ENCODE measurements around the gene PRR30.
A peak's percentile ranks its signal among the peaks of the same experiment; 100 is the strongest.
"Not testable (repeated sequence)": the region's sequence is repeated elsewhere in the genome, so short reads cannot be mapped to it uniquely, and the experiment has no call there.

PRR30 gene

DNA sequence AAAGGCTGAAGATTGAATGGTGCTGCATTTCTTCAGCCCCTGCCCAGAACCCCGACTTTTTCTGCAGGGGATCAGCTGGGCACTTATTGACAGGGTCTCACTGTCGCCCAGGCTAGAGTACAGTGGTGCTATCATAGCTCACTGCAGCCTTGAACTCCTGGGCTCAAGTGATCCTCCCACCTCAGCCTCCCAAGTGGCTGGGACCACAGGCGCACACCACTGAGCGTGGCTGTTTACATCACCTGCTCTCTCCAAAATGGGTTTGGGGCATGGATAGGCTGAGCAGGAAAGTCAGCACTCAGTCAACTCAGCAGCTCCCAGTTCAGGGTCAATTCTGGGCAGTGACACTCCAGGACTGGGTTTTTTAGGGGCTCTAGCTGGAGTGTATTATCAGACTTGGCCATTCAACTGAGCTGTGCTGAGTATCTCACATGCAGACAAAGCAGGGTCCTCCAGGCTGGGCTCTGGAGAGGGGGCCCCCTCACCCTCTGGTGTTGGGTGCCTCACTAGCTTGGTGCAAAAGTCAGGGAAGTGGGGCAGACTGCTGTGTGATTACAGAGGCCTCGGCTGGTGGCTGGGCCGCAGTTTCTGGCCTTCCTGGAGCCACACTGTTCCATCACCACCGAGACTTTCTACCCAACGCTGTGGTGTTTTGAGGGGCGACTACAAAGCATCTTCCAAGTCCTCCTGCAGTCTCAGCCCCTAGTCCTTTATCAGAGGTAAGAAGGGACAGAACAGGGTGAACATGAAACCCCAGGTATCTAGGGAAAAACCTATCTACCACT lies 11.1 kb downstream of the PRR30 start:
- no peak for DNase-seq

DNA sequence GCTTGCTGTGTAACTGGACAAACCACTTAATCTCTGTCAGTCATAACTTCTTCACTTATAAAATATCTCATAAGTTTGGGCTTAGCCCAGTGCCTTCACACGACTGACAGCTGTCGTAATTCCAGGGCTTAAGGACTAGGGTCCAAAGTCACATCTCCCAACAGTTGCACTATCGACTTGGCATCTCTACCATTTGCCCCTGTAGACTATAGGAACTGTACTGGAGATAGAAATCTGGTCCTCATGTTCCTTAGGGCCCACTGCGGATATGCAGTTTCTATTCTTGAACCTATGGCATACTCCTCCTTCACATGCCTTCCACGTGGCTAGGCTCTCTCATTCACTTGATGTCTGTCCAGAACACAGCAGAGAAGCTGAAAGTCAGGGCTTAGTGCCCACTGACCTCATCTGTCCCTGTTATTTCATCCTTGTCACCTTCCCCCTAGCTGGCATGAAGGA lies 12.9 kb downstream of the PRR30 start:
- no peak for DNase-seq

DNA sequence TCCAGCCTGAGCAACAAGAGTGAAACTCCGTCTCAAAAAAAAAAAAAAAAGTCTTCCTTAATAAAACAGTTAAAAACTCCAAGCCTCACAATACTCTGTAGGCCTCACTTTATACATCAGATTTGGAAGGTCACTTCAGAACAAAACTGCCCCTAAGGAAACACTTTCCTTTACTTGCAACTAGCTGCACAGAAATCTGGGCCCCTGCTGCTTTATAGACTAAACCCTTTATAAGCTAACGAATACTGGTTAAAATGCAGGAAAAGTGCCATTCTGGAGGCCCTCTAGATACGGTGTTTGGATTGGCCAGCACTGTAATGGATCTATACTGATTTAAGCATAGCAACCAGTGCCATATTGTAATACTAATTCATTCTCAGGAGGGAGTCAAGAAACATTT lies 14.1 kb downstream of the PRR30 start:
- DNase-seq, result no peak

DNA sequence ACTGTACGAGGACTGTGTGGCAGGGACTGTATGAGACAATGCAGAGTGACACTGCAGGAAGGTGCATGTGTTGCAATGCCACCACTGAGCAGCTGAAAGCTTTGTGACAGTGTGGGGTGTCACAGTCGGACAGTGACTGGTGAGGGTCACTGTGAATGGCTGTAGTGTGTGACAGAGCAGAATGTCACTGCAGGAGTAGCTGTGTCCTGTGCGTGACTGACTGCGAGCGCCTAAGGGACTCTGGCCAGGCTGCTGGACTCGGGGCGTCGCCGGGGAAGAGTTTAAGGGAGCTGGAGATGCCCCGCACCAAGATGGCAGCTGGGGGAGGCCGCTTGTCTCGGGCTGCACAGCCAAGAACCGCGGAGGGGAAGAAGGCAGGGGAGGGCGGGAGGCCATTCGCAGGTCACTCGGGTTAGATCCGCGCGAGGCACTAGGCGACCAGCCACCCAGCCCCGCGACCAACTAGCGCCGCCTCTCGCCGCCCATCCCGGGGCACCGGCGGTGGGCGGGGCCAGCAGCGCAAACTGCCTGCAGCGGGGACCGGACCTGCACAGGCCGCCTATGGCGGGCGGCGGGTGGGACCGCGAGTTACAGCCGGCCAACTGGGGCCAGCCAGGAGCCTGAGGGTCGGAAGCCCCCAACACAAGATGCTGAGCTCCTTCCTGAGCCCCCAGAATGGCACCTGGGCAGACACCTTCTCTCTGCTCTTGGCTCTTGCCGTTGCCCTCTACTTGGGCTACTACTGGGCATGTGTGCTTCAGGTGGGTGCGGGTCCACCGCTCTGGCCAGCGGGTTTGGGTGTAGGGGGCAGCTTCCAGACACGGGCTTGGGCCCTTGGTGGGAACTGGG lies 15.7 kb downstream of the PRR30 start, which contains the start of gene ABHD1:
TSS of gene ABHD1 (plus strand) at position 514 of the 849 bp plus-strand sequence. CDS start at position 648, 134 bp downstream.
- peak; percentile 49 to 79 (median 52) for DNase-seq

DNA sequence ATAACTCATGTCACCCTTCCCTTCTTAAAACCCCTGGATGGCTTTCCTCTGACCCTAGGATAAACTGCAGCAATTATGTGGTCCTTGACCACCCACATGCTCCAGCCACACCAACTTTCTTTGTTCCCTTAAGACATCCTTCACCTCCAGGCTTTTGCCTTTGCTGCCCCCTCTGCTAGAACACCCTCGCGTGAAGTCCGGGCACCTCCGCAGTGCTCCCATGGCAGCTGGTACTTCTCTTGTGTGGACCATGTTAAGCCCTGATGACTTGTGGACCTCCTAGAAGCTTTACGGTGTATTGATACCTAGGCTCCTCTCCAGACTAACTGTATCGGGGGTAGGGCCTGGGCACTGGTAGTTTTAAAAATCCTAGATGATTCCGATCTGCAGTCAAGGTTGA lies 16.4 kb downstream of the PRR30 start:
- DNase-seq, result no peak

DNA sequence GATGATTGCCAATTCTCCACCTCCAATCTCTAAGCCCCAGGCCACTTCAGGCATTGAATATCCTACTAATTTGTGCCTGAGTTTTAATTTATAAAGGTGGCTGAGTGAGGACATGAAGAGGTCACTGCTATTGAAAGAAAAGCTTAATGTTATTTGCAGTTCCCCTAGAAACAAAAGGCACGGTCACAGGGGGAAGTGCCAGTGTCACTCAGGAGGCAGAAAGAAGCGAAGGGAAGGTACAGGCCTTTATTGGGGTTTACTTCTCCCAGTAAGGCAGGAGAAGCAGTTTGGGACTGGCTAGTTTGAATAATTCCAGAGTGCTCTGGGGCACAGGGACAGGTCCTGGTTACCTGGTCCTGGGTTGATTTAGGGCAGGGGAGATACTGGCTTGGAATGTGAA lies 17.3 kb downstream of the PRR30 start:
- DNase-seq, result peak in 2 of 3 donors; percentile 21 to 22

DNA sequence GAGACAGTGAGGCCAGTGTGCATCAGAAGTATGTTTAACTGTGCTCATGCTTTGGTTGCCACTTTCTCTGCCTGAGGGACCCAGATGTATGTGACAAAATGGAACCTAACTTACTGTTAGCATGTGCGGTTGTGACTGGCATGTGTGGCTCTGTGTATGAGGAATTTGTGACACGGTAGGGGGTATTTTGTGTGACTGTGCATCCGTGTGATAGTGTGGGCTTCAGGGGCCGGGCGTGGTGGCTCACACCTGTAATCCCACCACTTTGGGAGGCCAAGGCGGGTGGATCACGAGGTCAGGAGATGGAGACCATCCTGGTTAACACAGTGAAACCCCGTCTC lies 19.9 kb downstream of the PRR30 start:
- DNase-seq, result not testable (repeated sequence)

DNA sequence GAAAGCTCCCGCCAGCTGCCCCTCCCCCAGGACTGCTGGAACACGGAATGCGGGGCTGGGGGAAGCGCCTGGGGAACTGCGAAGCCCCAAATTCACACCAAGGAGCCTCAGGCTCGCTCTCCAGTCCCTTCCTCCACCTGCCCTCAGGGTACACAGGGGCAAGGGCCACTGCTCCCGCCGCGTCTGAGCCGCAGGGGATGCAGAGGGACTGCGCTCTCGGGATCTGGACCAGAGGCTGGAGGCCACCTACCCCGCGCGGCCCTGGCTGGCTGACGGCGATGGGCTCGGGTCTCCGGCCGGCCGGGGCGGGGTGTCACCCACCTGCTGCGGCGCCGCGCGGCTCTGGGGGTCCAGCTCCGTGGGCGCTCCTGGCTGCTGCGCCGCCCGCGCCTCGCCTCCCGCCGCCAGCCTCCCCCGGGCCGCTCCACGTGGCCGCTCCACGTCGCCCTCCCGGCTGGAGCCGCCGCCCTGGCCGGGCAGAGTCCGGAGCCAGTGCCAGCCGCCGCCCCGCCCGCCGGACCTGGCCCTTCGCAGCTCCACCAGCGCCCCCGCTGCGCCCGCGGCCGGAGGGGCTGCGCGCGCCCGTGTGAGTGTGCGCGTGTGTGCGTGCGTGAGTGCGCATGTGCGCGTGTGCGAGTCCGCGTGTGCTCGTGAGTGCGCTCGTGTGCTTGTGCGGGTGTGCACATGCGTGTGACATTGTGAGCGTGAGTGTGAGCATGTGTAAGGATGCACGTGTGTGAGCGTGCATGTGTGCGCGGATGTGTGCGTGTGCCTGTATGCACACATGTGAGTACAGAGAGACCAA lies 20.5 kb downstream of the PRR30 start, which contains the start of gene CGREF1:
TSS of gene CGREF1 (minus strand) at position 604 of the 805 bp plus-strand sequence. CDS start 14,762 bp downstream, outside the sequence.
- DNase-seq, result peak in 2 of 3 donors; percentile 20 to 43

DNA sequence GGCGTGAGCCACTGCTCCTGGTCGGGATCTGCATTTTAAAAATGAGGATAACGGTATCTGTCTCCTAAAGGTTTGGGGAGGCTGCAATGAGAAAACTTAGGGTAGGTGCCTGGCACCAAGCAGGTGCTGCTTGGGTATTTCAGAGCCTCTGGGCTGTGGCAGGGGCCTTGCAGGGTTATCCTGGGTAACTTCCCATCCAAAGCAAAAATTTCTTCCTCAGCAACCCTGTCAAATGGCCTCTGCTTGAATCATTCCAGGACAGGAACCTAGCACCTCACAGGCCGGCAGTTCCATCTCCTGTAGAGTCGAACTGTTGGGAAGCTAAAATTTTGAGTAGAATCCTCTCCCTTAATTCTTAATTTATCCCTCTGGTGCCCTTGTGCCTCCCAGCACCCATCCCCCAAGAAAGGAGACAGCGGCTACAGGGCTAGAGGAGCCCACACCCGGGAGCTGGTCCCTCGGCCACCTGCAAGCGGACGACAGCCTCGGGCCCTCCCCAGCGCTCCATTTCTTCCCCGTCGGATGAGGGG lies 21.1 kb downstream of the PRR30 start:
- no peak for DNase-seq

DNA sequence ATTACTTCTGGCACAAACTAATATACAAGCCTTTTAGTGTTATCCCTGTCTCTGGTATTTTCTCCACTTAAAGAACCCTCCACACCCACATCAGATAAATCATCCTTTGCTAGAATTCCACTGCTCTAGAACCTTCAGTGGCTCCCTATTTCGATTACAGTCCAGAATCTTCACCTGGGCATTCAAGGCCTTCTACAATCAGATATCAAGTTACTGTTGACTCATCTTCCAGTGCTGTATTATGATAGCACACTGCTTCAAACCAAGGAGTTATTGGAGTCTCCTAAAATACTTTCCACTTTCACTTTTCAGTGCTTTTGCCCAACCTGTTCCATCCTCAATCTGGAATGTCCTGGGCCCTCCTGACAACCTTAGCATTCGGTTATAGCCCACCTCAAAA lies 23.7 kb downstream of the PRR30 start:
- DNase-seq, result no peak

DNA sequence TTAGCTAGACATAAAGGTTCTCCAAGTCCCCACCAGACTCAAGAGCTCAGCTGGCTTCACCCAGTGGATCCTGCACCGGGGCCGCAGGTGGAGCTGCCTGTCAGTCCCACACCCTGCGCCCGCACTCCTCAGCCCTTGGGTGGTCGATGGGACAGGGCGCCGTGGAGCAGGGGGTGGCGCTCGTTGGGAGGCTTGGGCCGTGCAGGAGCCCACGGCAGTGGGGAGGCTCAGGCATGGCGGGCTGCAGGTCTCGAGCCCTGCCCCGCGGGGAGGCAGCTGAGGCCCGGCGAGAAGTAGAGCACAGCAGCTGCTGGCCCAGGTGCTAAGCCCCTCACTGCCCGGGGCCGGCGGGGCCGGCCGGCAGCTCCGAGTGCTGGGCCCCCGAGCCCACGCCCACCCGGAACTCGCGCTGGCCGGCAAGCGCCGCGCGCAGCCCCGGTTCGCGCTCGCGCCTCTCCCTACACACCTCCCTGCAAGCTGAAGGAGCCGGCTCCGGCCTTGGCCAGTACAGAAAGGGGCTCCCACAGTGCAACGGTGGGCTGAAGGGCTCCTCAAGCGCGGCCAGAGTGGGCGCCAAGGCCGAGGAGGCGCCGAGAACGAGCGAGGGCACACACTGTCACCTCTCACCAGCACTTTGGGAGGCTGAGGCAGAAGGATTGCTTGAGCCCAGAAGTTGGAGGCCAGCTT lies 27.7 kb downstream of the PRR30 start:
- DNase-seq, result not testable (repeated sequence)

DNA sequence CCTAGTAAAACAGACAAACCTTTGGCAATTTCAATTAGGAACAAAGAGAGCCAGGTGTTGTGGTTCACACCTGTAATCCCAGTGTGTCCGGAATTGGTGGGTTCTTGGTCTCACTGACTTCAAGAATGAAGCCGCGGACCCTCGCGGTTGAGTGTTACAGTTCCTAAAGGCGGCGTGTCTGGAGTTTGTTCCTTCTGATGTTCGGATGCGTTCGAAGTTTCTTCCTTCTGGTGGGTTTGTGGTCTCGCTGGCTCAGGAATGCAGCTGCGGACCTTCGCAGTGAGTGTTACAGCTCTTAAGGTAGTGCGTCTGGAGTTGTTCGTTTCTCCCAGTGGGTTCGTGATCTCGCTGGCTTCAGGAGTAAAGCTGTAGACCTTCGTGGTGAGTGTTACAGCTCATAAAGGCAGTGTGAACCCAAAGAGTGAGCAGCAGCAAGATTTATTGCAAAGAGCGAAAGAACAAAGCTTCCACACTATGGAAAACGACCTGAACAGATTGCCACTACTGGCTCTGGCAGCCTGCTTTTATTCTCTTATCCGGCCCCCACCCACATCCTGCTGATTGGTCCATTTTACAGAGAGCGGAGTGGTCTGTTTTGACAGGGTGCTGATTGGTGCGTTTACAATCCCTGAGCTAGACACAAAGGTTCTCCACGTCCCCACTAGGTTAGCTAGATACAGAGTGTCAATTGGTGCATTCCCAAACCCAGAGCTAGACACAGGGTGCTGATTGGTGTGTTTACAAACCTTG lies 28.4 kb downstream of the PRR30 start:
- DNase-seq, result not testable (repeated sequence)

DNA sequence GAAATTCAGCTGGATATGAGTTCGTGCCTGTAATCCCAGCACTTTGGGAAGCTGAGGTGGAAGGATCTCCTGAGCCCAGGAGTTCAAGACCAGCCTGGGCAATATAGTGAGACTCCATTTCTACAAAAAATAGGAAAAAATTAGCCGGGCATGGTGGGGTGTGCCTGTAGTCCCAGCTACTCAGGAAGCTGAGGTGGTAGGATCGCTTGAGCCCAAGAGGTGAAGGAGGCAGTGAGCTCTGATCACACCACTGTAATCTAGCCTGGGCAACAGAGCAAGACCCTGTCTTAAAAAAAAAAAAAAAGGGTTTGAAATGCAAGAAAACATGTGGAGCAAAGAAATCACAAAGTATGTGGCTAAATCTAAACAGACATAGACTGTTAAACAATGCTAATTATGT lies 30.1 kb downstream of the PRR30 start:
- no peak for DNase-seq

DNA sequence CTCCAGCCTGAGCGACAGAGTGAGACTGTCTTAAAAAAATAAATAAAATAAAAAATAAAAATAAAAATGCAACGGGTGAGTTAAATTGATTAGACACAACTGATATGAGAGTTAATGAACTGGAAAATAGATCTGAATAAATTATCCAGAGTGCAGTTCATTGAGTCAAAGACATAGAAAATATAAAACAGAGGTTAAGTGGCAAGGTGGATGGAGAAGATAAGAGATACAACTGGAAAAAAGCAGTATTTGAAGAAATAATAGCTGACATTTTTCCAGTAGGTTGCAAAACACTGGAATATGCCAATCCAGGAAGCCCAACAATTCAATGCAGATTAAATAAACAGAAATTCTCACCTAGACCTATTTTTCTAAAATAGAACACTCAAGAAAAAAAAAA lies 31.0 kb downstream of the PRR30 start:
- no peak for DNase-seq

DNA sequence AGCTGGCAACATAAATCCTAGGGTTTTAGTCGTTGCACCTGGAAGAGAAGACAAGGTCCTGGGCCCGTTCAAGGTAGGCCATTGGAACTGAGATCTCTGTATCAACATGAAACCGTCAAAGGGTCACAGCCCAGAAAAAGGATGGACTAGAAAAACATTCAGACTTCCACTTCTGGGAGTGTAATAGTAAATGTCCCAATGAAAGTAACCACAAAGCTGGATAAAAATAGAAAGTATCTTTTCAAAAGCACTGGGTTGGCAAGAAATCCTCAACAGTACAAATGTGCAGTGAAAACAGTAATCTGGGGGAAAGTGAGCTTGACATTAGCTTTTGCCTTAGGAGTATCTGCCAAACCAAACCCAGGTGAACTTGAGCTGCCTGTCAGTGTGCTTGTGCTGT lies 33.2 kb downstream of the PRR30 start:
- DNase-seq, result no peak

DNA sequence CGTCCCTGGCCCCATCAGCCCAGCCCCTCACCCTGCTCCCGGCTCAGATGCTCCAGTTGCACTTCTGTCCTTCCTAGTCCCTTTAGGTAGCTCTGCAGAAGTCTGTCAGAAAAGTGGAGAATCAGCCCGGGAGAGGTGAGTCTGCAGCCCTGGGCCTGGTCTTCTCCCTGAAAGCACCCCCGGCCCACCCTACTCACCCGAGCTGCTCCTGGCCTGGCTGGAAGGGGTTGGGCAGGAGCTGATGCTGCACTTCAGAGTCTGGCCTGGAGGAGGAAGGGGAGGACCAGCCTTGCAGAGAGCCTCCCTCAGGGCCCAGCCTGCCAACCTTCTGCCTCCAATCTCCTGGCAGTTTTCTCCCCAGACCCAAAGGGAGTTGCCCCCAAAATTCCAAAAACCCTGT lies 36.9 kb downstream of the PRR30 start:
- no peak for DNase-seq

DNA sequence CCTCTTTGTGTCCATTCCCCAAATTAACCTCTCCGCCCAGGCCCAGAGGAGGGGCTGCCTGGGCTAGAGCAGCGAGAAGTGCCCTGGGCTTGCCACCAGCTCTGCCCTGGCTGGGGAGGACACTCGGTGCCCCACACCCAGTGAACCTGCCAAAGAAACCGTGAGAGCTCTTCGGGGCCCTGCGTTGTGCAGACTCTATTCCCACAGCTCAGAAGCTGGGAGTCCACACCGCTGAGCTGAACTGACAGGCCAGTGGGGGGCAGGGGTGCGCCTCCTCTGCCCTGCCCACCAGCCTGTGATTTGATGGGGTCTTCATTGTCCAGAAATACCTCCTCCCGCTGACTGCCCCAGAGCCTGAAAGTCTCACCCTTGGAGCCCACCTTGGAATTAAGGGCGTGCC lies 39.2 kb downstream of the PRR30 start:
- no peak for DNase-seq

DNA sequence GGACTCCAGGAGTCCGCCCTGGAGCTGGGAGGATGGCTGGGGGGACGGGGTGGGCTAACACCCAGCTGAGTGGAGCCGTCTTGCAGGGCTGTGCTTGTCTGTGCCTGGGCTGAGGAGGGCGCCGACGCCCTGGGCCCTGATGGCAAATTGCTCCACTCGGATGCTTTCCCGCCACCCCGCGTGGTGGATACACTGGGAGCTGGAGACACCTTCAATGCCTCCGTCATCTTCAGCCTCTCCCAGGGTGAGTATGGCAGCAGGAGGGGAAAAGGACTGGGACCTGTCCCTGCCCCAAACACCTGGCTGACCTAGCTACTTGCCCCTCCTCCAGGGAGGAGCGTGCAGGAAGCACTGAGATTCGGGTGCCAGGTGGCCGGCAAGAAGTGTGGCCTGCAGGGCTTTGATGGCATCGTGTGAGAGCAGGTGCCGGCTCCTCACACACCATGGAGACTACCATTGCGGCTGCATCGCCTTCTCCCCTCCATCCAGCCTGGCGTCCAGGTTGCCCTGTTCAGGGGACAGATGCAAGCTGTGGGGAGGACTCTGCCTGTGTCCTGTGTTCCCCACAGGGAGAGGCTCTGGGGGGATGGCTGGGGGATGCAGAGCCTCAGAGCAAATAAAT lies 39.8 kb downstream of the PRR30 start:
- DNase-seq, result no peak

DNA sequence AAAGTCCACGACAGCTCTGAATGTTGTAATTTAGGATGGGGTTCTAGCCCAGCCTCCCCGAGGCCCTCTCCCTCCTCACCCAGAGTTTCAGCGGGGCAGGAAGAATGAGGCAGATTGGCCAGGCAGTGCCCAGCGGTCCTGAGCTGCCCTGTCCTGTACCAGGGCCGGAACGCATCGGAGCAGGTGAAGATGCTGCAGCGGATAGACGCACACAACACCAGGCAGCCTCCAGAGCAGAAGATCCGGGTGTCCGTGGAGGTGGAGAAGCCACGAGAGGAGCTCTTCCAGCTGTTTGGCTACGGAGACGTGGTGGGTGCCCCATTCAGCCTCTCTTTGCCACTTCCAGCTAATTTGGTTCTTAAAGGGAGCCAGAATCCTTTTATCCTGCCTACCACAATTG lies 41.9 kb downstream of the PRR30 start:
- DNase-seq, result no peak

DNA sequence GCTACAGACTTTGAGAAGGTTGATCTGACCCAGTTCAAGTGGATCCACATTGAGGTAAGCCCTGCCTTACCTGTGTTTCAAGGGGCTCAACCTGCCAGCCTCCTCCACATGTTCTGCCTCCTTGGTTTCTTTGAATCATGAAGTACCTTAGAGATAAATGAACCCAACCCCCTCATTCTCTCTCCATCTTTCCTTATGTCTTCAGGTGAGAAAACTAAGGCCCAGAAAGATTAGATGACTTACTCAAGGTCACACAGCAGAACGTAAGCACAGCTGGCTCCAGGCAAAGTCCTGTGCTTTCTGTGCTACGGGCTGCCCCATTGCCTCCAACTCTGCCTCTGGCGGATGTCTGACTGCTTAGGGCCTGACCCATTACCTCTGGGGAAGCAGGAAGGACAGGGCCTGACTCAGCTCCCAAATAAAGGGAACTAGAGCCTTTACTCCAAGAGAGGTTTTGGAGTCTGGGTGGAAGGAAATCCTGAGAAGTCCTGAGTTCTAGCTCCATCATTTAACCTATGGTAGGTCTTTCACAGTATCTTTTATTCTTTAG lies 42.4 kb downstream of the PRR30 start:
- DNase-seq, result peak; percentile 81 to 83 (median 83)
